HepG2 (cell line): ENCODE results near the gene TMEM9. TPM values are rescaled to one million over a fixed set of nuclear protein-coding genes. Genes with fewer than 3 reads are reported as not detected.
A peak's percentile ranks its signal among the peaks of the same experiment; 100 is the strongest.

Source experiments
- CENPT ChIP-seq: sonication (generic); formaldehyde crosslinking; IDR thresholded peaks from 2 replicates; pipeline ENCODE4 v1.8.0; 2022; ENCODE audit warnings: low read depth, mild to moderate bottlenecking, moderate library complexity, missing genetic modification reagents
- FLYWCH1 ChIP-seq: sonication (generic); formaldehyde crosslinking; IDR thresholded peaks from 2 replicates; pipeline ENCODE4 v1.8.1; 2023; ENCODE audit warnings: mild to moderate bottlenecking, missing genetic modification reagents
- GPN1 ChIP-seq: sonication (generic); formaldehyde crosslinking; IDR thresholded peaks from 2 replicates; pipeline ENCODE4 v1.5.1; 2020; ENCODE audit warnings: missing genetic modification reagents, borderline replicate concordance
- JUN ChIP-seq: sonication (generic); formaldehyde crosslinking; IDR thresholded peaks from 2 replicates; pipeline ENCODE4 v1.4.0; 2020; ENCODE audit warnings: mild to moderate bottlenecking, missing genetic modification reagents
- MEIS2 ChIP-seq: sonication (generic); formaldehyde crosslinking; IDR thresholded peaks from 2 replicates; pipeline ENCODE4 v1.9.0; 2021; ENCODE audit warnings: mild to moderate bottlenecking, missing genetic modification reagents
- MXI1 ChIP-seq: IDR thresholded peaks from 3 replicates; pipeline ENCODE4 v1.6.1; 2012; ENCODE audit warnings: low read depth, low read length, inconsistent platforms, borderline replicate concordance
- NR1H2 ChIP-seq: sonication (generic); formaldehyde crosslinking; IDR thresholded peaks from 2 replicates; pipeline ENCODE4 v1.8.1; 2022; ENCODE audit warnings: low read depth, missing genetic modification reagents, borderline replicate concordance
- NR2F1 ChIP-seq, 2 experiments: fragments of 450-650 bp in 1 of 2; formaldehyde crosslinking in 1 of 2; IDR thresholded peaks; 2 replicates each; pipeline versions ENCODE4 v1.5.0 to v1.6.1; 2016 to 2020; ENCODE audit warnings: mild to moderate bottlenecking in 1 of 2, missing compliant biosample characterization in 1 of 2, missing genetic modification reagents in 1 of 2, moderate library complexity in 1 of 2
- RBFOX2 ChIP-seq: fragments of 200-400 bp; formaldehyde crosslinking; IDR thresholded peaks from 2 replicates; pipeline ENCODE4 v1.6.1; 2017; ENCODE audit warnings: low read depth, mild to moderate bottlenecking, low read length
- STAT6 ChIP-seq: sonication (generic); formaldehyde crosslinking; IDR thresholded peaks from 2 replicates; pipeline ENCODE4 v1.4.0; 2020; ENCODE audit warnings: missing genetic modification reagents, mild to moderate bottlenecking, borderline replicate concordance
- TIGD3 ChIP-seq: sonication (generic); formaldehyde crosslinking; IDR thresholded peaks from 2 replicates; pipeline ENCODE4 v1.5.1; 2020; ENCODE audit warnings: mild to moderate bottlenecking, missing genetic modification reagents, borderline replicate concordance
- ZFP36L2 ChIP-seq: sonication (generic); formaldehyde crosslinking; IDR thresholded peaks from 2 replicates; pipeline ENCODE4 v1.4.0; 2020; ENCODE audit warnings: missing genetic modification reagents
- ZNF280D ChIP-seq: sonication (generic); formaldehyde crosslinking; IDR thresholded peaks from 2 replicates; pipeline ENCODE4 v1.5.1; 2020; ENCODE audit warnings: mild to moderate bottlenecking, missing genetic modification reagents
- ZNF839 ChIP-seq: sonication (generic); formaldehyde crosslinking; IDR thresholded peaks from 2 replicates; pipeline ENCODE4 v1.4.0; 2020; ENCODE audit warnings: missing genetic modification reagents, mild to moderate bottlenecking, borderline replicate concordance
- polyA plus RNA-seq, 8 experiments: library from polyadenylated mRNA; depleted of rRNA in 3 of 8; stranded (reverse) in 7 of 8; unstranded in 1 of 8; fragments of >200 nt; fragmentation: Illumina TruSeq in 4 of 8; extraction: Trizol in 4 of 8; gene quantifications; 2 replicates each; pipeline versions ENCODE4 v1.2.1 to v1.2.3, GENCODE V29; 2011 to 2016; ENCODE audit warnings: low read depth in 4 of 8, missing spikeins in 1 of 8, mixed read lengths in 1 of 8; ENCODE audit not compliant: insufficient read depth in 1 of 8
- total RNA-seq, 5 experiments: library from RNA; depleted of rRNA; stranded (reverse); fragments of >200 nt; fragmentation: Illumina TruSeq; extraction: Trizol; gene quantifications; 2 replicates each; pipeline ENCODE4 v1.2.3, GENCODE V29; 2016; ENCODE audit warnings: low read depth in 1 of 5
- TF ChIP-seq, protein P1 (sequence below): sonication (generic); formaldehyde crosslinking; IDR thresholded peaks from 2 replicates; pipeline ENCODE4 v1.4.0; 2020; ENCODE audit warnings: missing genetic modification reagents
- TF ChIP-seq, protein P2 (sequence below): IDR thresholded peaks from 2 replicates; pipeline ENCODE4 v1.6.1; 2016; ENCODE audit warnings: mild to moderate bottlenecking

The TMEM9 gene
- total and polyA plus RNA-seq, 2 of the 13 experiments (the other 11 are each of a cell fraction or from before 2014, with no cell fraction given) = 60.9 to 102 TPM

DNA sequence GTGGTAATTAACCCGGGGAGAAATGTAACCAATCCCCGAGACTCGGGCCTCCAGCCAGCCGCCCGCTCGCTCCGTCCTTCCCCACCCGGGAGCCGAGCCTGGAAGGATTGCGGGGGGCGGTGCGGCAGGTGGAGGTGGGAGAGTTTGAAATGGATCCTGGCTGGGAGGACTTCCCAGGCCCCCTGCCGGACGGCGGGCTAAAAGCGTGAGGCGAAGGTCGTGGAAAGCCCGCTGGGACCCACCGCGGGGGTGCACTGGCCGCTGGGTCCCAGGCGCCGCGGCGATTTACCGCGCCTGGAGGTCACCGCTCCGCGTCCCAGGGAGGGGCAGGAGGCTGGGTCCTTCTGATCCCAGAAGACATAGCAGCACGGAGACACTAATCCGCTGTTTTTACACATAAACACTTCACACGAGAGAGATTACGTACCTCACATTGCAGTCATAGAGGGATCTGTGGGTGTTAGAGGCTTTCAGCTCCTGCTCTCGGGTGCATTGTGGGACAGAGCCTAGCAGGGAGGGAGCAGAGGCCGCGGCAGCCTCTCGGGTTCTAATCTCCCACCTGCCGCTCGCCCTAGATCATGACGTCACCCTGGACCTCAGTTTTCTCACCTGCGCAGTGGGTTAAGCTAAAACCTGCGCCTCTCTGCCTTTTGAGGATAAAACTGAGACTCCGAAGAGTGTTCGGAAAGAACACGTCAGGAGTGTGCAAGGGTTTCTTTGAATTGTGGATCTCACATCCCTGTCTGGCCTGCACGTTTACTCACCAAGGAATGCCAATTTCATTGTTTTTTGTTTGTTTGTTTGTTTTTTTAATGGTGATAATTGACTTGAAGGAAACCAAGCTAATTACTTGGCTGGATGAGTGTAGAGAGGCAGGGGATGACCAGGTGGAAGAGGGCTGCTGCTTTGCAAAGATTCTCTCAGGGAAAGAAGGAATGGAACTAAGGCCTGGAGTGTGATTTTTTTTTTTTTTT is 17.1 kb upstream of the TMEM9 start (continued):
- TF ChIP-seq NR2F1 (CRISPR knock-in tag; IDR thresholded peaks at IDR 0.05) (no peak), GPN1 (CRISPR knock-in tag) (no peak), STAT6 (CRISPR knock-in tag) (no peak), MEIS2 (CRISPR knock-in tag) (no peak; the same call in 1 of the 2 replicates), RBFOX2 (peak; percentile 84), TIGD3 (CRISPR knock-in tag) (no peak), NR1H2 (CRISPR knock-in tag) (no peak), CENPT (no peak), ZNF280D (CRISPR knock-in tag) (no peak), ZNF839 (CRISPR knock-in tag) (no peak), FLYWCH1 (CRISPR knock-in tag) (no peak), MXI1 (no peak), JUN (CRISPR knock-in tag) (peak; percentile 46; the same call in 1 of the 2 replicates), ZFP36L2 (CRISPR knock-in tag) (no peak)
- TF ChIP-seq, protein P1, sequence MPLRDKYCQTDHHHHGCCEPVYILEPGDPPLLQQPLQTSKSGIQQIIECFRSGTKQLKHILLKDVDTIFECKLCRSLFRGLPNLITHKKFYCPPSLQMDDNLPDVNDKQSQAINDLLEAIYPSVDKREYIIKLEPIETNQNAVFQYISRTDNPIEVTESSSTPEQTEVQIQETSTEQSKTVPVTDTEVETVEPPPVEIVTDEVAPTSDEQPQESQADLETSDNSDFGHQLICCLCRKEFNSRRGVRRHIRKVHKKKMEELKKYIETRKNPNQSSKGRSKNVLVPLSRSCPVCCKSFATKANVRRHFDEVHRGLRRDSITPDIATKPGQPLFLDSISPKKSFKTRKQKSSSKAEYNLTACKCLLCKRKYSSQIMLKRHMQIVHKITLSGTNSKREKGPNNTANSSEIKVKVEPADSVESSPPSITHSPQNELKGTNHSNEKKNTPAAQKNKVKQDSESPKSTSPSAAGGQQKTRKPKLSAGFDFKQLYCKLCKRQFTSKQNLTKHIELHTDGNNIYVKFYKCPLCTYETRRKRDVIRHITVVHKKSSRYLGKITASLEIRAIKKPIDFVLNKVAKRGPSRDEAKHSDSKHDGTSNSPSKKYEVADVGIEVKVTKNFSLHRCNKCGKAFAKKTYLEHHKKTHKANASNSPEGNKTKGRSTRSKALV (CRISPR knock-in tag) = no peak; the same call in none of the 2 replicates
- TF ChIP-seq, protein P2, sequence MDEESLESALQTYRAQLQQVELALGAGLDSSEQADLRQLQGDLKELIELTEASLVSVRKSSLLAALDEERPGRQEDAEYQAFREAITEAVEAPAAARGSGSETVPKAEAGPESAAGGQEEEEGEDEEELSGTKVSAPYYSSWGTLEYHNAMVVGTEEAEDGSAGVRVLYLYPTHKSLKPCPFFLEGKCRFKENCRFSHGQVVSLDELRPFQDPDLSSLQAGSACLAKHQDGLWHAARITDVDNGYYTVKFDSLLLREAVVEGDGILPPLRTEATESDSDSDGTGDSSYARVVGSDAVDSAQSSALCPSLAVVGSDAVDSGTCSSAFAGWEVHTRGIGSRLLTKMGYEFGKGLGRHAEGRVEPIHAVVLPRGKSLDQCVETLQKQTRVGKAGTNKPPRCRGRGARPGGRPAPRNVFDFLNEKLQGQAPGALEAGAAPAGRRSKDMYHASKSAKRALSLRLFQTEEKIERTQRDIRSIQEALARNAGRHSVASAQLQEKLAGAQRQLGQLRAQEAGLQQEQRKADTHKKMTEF (CRISPR knock-in tag) = no peak; the same call in 1 of the 2 replicates
